T-cell (primary cell): ENCODE measurements around the gene SLC10A4. TPM values are rescaled to one million over a fixed set of nuclear protein-coding genes. Genes with fewer than 3 reads are reported as not detected.
"Not testable (repeated sequence)": the region's sequence is repeated elsewhere in the genome, so short reads cannot be mapped to it uniquely, and the experiment has no call there.

Source experiments
- ATAC-seq, 4 experiments: fragments of 200-7000 bp in 3 of 4; fragments of 150-1000 bp in 1 of 4; cut with Tn5 transposase; replicated peaks in 1 of 4; 1 replicate in 3 of 4; 2 replicates in 1 of 4; pipeline ENCODE4 v1.10.0; 2021; ENCODE audit warnings: moderate library complexity in 3 of 4, mild to moderate bottlenecking in 2 of 4, moderate number of reproducible peaks in 1 of 4
- CTCF ChIA-PET, 2 donors: fragments of 300-600 bp; sonication (Branson Sonifier 250); formaldehyde crosslinking; loops; one replicate each; lab custom pipeline; 2022; ENCODE audit warnings: antibody characterized with exemption in 2 of 2; lab: Charles Lee
- POLR2A ChIA-PET, 2 donors: fragments of 300-600 bp; sonication (Branson Sonifier 250); formaldehyde crosslinking; loops; one replicate each; lab custom pipeline; 2022; ENCODE audit warnings: antibody characterized with exemption in 2 of 2; lab: Charles Lee
- DNase-seq, 35 experiments: peaks; one replicate each; pipeline versions ENCODE4 v3.0.0 to v3.0.0-alpha.2; 2013 to 2023
- H3K27ac ChIP-seq: one replicate; pipeline ENCODE4 v1.5.1; 2013; ENCODE audit warnings: low read length
- H3K27me3 ChIP-seq, 2 experiments: replicated peaks in 1 of 2; 1 replicate in 1 of 2; 2 replicates in 1 of 2; pipeline versions ENCODE4 v1.6.1 to v1.7.0; 2013; ENCODE audit warnings: low read length in 1 of 2, mixed read lengths in 1 of 2; ENCODE audit not compliant: control insufficient read depth in 2 of 2, insufficient read depth in 2 of 2; ENCODE audit errors: extremely low read depth in 1 of 2
- H3K36me3 ChIP-seq, 2 donors: 1 replicate in 1 of 2; 2 replicates in 1 of 2; pipeline versions ENCODE4 v1.6.1 to v1.7.0; 2013; ENCODE audit warnings: low read length in 1 of 2; ENCODE audit not compliant: control insufficient read depth in 2 of 2, insufficient read depth in 1 of 2; ENCODE audit errors: extremely low read depth in 1 of 2
- H3K4me1 ChIP-seq, 2 experiments: 1 replicate in 1 of 2; 2 replicates in 1 of 2; pipeline versions ENCODE4 v1.6.1 to v1.7.0; 2013; ENCODE audit warnings: low read length in 2 of 2, mixed read lengths in 1 of 2; ENCODE audit not compliant: insufficient read depth in 2 of 2, control insufficient read depth in 1 of 2; ENCODE audit errors: extremely low read depth in 1 of 2
- H3K4me3 ChIP-seq, 2 donors: 1 replicate in 1 of 2; 2 replicates in 1 of 2; pipeline versions ENCODE4 v1.5.1 to v1.7.0; 2013; ENCODE audit warnings: mild to moderate bottlenecking in 2 of 2, low read length in 1 of 2, moderate library complexity in 1 of 2; ENCODE audit not compliant: control insufficient read depth in 1 of 2; ENCODE audit errors: extremely low read depth in 1 of 2
- H3K9me3 ChIP-seq: 2 replicates; pipeline ENCODE4 v1.7.0; 2013
- H3K27ac Mint-ChIP-seq, 2 donors: one replicate each; pipeline ENCODE4 v1.8.0; 2020 to 2021; ENCODE audit warnings: mild to moderate bottlenecking in 2 of 2, mixed read lengths in 2 of 2
- H3K27me3 Mint-ChIP-seq, 2 donors: one replicate each; pipeline ENCODE4 v1.8.0; 2021 to 2022; ENCODE audit warnings: mixed read lengths in 2 of 2
- H3K36me3 Mint-ChIP-seq: one replicate; pipeline ENCODE4 v1.8.0; 2021; ENCODE audit warnings: mixed read lengths
- H3K4me1 Mint-ChIP-seq, 3 donors: one replicate each; pipeline ENCODE4 v1.8.0; 2020 to 2022; ENCODE audit warnings: mixed read lengths in 3 of 3, mild to moderate bottlenecking in 1 of 3
- H3K4me3 Mint-ChIP-seq, 3 donors: one replicate each; pipeline ENCODE4 v1.8.0; 2020 to 2022; ENCODE audit warnings: mild to moderate bottlenecking in 3 of 3, mixed read lengths in 3 of 3, moderate library complexity in 3 of 3
- H3K9me3 Mint-ChIP-seq, 3 donors: one replicate each; pipeline ENCODE4 v1.8.0; 2020 to 2022; ENCODE audit warnings: mixed read lengths in 3 of 3
- WGBS: methylation state at CpG from one replicate; pipeline ENCODE4 v1.1.5; 2013; ENCODE audit warnings: missing lambda C conversion rate; ENCODE audit not compliant: insufficient coverage; 5-methylcytosine and 5-hydroxymethylcytosine counted together
- total RNA-seq, 35 experiments: library from RNA in 6 of 35; stranded (reverse) in 6 of 35; fragments of 120-200 nt in 1 of 35; gene quantifications; one replicate each; pipeline versions ENCODE4 v1.2.1 to v1.2.4 and lab custom pipeline; 2013 to 2026

Gene SLC10A4, protein sequence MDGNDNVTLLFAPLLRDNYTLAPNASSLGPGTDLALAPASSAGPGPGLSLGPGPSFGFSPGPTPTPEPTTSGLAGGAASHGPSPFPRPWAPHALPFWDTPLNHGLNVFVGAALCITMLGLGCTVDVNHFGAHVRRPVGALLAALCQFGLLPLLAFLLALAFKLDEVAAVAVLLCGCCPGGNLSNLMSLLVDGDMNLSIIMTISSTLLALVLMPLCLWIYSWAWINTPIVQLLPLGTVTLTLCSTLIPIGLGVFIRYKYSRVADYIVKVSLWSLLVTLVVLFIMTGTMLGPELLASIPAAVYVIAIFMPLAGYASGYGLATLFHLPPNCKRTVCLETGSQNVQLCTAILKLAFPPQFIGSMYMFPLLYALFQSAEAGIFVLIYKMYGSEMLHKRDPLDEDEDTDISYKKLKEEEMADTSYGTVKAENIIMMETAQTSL
- under 1 TPM in 1 of 5 donors, not detected in 4; 0.40 TPM for total RNA-seq
- 0.17 TPM for total RNA-seq (2013)
- 0 to 0.28 (median 0.05) reads per million in 29 experiments for total RNA-seq (lab: John Stamatoyannopoulos, UW)

DNA sequence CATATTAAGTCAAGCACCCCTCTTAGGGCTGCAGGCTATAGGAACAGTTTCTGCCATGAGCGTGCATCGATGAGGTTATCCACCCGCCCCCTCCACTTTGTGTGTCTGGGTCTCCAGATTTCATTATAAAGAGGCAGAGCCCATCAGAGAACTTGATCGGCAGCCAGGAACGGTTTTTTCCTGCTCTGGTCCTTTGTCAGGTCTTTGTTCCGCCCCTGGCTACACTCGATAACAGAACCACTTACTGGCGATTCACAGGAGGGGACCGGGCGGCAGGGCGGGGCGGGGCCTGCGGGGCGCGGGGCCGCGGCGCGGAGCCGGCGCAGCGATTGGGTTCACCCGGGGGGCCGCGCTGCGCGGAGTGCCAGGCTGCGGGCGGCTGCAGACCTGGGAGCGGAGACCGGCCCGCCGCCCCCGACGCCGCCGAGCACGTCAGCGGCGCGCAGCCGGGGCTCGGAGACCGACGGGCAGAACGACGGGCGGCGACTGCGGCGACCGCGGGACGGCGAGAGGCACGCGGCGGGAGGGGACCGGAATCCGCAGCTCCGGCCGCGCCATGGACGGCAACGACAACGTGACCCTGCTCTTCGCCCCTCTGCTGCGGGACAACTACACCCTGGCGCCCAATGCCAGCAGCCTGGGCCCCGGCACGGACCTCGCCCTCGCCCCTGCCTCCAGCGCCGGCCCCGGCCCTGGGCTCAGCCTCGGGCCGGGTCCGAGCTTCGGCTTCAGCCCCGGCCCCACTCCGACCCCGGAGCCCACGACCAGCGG, at the start of gene SLC10A4:
Gene SLC10A4, plus strand, starts transcription at position 338 of the 771 bp plus-strand sequence. Its CDS starts 219 bp downstream, at position 557.
- Histone ChIP-seq H3K9me3 (no peaks in the 10 kb centered on the region), H3K27me3 (peaks cover 26 to 38% of the 10 kb centered on the region in 2 experiments), H3K36me3 (no peaks in the 10 kb centered on the region), H3K4me1 (peaks cover 2 to 14% of the 10 kb centered on the region in 2 experiments), H3K4me3 (peak within 1 kb of the TSS in 1 of 2 donors; percentile 58), H3K27ac (no peak within 1 kb of the TSS)
- peak within 1 kb of the TSS in 1 of 2 donors; percentile 65 for H3K27ac Mint-ChIP-seq
- no peaks in the 10 kb centered on the region for H3K36me3 Mint-ChIP-seq
- H3K27me3 Mint-ChIP-seq: peaks cover 53 to 58% of the 10 kb centered on the region in 2 donors
- CTCF ChIA-PET: no interaction called here
- WGBS: 6% methylated on average over 85 of the region's 85 CpGs
- POLR2A ChIA-PET: no interaction called here
- DNase-seq: peak in 2 of 35 experiments; percentile 1 to 12
- H3K4me1 Mint-ChIP-seq: peaks cover 14 to 19% (median 19%) of the 10 kb centered on the region in 3 donors
- peaks cover 0 to 4% (median 0%) of the 10 kb centered on the region in 3 donors for H3K9me3 Mint-ChIP-seq
- peak; percentile 56 to 60 (median 58) for ATAC-seq
- peak within 1 kb of the TSS; percentile 67 to 72 (median 70) for H3K4me3 Mint-ChIP-seq

DNA sequence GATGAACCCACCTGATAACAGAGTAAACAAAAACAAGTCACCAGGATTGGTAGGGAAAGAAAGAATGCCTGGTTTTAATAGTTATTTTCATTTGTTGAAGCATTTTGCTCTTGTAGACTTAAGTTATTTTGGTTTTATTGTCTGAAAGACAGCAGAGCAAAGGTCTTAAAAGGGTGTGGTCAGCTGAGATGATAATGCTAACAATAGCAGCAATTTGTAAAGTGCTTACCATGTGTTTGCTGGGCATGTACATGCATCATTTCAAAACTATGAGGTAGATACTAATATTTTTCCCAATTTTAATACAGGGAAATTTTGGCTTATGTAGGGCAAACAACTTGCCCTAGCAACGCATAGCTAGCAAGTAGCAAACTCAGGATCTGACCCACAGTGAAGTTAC, 46.8 kb upstream of the SLC10A4 start:
- no peak for ATAC-seq
- WGBS: no CpG with 5 or more reads among the region's 1 CpG

DNA sequence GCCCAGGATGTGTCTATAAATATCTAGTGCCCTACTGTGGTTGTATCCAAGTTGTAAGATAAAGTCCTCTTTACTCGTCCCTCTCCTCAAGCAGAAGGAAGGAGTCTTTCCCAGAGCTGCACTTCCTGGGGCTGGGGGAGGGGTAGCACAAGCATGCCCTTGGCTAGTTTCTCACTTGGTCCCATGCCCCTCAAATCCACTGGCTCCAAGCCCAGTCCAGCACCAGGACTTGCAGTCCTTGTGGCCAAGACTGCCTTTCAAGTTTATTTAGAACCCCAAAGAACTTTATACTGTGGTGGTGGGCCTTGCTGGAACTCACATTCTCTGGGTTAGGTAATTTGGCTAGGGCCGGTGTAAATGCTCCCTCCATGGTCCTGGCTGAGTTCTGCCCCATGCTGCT, 43.2 kb upstream of the SLC10A4 start:
- no peaks in the 10 kb centered on the region for H3K9me3 Mint-ChIP-seq
- Histone ChIP-seq H3K4me1 (no peaks in the 10 kb centered on the region), H3K36me3 (no peaks in the 10 kb centered on the region), H3K27me3 (no peaks in the 10 kb centered on the region), H3K4me3 (no peak overlapping the region), H3K27ac (no peak overlapping the region), H3K9me3 (no peaks in the 10 kb centered on the region)
- ChIA-PET POLR2A (no interaction called here), CTCF (no interaction called here)
- DNase-seq: no peak
- no peaks in the 10 kb centered on the region for H3K36me3 Mint-ChIP-seq
- no peak for ATAC-seq
- peaks cover 3 to 4% of the 10 kb centered on the region in 2 donors for H3K27me3 Mint-ChIP-seq
- no peak overlapping the region for H3K27ac Mint-ChIP-seq
- WGBS: no CpG with 5 or more reads among the region's 2 CpGs
- no peak overlapping the region for H3K4me3 Mint-ChIP-seq
- no peaks in the 10 kb centered on the region for H3K4me1 Mint-ChIP-seq

More for the DNA sequence above, 46.8 kb upstream of the SLC10A4 start:
- H3K27me3 Mint-ChIP-seq: peaks cover 0 to 4% of the 10 kb centered on the region in 2 donors
- peaks cover 3 to 4% of the 10 kb centered on the region in 2 experiments for H3K4me1 ChIP-seq
- H3K9me3 Mint-ChIP-seq: no peaks in the 10 kb centered on the region
- H3K27ac Mint-ChIP-seq: no peak overlapping the region
- no peak overlapping the region for H3K4me3 ChIP-seq
- ChIA-PET CTCF (no interaction called here), POLR2A (interaction anchor here in 1 of 2 donors (0.6 kb wide), 1 partner anchor 28 kb away, joined by 4 read pairs; no protein-coding TSS in a partner anchor)
- no peak overlapping the region for H3K27ac ChIP-seq
- no peaks in the 10 kb centered on the region for H3K27me3 ChIP-seq
- no peak for DNase-seq
- no peak overlapping the region for H3K4me3 Mint-ChIP-seq
- H3K36me3 Mint-ChIP-seq: no peaks in the 10 kb centered on the region
- H3K36me3 ChIP-seq: no peaks in the 10 kb centered on the region
- H3K9me3 ChIP-seq: no peaks in the 10 kb centered on the region
- H3K4me1 Mint-ChIP-seq: peaks cover 8 to 9% (median 9%) of the 10 kb centered on the region in 3 donors

DNA sequence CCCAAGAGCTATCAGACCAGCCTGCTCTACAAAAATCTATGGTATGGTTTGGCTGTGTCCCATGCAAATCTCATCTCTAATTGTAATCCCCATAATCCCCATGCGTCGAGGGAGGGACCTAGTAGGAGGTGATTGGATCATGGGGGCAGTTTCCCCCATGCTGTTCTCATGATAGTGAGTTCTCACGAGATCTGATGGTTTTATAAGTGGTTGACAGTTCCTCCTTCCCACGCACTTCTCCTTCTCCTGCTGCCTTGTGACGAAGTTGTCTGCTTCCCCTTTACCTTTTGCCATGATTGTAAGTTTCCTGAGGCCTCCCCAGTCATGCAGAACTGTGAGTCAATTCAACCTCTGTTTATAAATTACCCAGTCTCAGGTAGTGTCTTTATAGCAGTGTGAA, 42.2 kb upstream of the SLC10A4 start:
- H3K27me3 ChIP-seq, H3K36me3 ChIP-seq, DNase-seq, H3K27ac Mint-ChIP-seq, H3K4me1 ChIP-seq, H3K9me3 Mint-ChIP-seq, H3K4me3 Mint-ChIP-seq, H3K4me3 ChIP-seq, ATAC-seq, H3K4me1 Mint-ChIP-seq, H3K36me3 Mint-ChIP-seq, H3K27ac ChIP-seq, POLR2A ChIA-PET, H3K9me3 ChIP-seq, H3K27me3 Mint-ChIP-seq: not testable (repeated sequence)
- 59% methylated on average over 2 of the region's 5 CpGs for WGBS
- CTCF ChIA-PET: interaction anchor here in 1 of 2 donors (0.9 kb wide), 1 partner anchor 13 kb away, joined by 3 read pairs; no protein-coding TSS in a partner anchor

DNA sequence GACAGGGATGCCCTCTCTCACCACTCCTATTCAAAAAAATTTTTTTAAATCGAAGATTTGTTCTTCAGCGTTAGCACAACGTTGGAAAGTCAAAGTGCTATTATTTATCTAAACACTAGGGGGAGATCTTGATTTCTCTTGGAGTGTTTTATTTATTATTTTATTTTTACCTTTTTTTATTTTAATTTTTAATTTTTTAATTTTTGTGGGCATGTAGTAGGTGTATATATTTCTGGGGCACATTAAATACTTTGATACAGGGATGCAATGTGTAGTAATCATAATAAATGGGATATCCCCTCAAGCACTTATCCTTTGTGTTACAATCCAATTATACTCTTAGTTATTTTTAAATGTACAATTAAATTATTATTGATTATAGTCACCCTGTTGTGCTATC, 37.4 kb upstream of the SLC10A4 start:
- no peaks in the 10 kb centered on the region for H3K9me3 ChIP-seq
- no CpG with 5 or more reads among the region's 3 CpGs for WGBS
- DNase-seq: peak in 1 of 35 experiments; percentile 28
- no peaks in the 10 kb centered on the region for H3K27me3 ChIP-seq
- H3K4me1 Mint-ChIP-seq: no peaks in the 10 kb centered on the region
- no peaks in the 10 kb centered on the region for H3K4me1 ChIP-seq
- H3K36me3 ChIP-seq: no peaks in the 10 kb centered on the region
- no peak overlapping the region for H3K27ac ChIP-seq
- no peak for ATAC-seq
- ChIA-PET CTCF (interaction anchor here (0.6 to 1.4 kb wide), 5 partner anchors 10 to 227 kb away, joined by 3 to 4 read pairs (median 3); no protein-coding TSS in a partner anchor), POLR2A (no interaction called here)
- H3K4me3 ChIP-seq: no peak overlapping the region
- no peaks in the 10 kb centered on the region for H3K9me3 Mint-ChIP-seq
- no peaks in the 10 kb centered on the region for H3K36me3 Mint-ChIP-seq
- no peak overlapping the region for H3K27ac Mint-ChIP-seq
- H3K27me3 Mint-ChIP-seq: peaks cover 4 to 7% of the 10 kb centered on the region in 2 donors
- no peak overlapping the region for H3K4me3 Mint-ChIP-seq

DNA sequence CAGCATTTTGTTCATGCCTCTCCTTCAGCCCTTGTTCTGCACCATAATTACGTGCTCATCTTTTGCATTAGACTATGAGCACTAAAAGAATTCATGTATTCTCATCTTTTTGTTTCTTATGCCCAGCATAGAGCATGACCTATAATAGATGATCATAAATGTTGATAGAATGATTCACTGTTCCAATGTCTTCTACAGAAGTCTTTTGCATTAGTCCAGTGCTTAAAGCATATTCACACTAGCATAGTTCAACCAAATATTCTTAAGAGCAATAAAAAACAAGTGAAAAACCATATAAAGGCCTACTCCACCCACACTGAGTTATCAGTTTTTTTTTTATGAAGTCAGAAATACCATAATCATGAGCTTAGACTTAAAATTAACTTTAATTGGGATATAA, 36.5 kb upstream of the SLC10A4 start:
- POLR2A ChIA-PET: no interaction called here
- Mint-ChIP-seq H3K27me3 (peaks cover 0 to 7% of the 10 kb centered on the region in 2 donors), H3K4me3 (no peak overlapping the region), H3K36me3 (no peaks in the 10 kb centered on the region), H3K9me3 (no peaks in the 10 kb centered on the region), H3K4me1 (no peaks in the 10 kb centered on the region), H3K27ac (no peak overlapping the region)
- no CpG with 5 or more reads among the region's 1 CpG for WGBS
- Histone ChIP-seq H3K4me3 (no peak overlapping the region), H3K27ac (no peak overlapping the region), H3K4me1 (no peaks in the 10 kb centered on the region), H3K36me3 (no peaks in the 10 kb centered on the region), H3K9me3 (no peaks in the 10 kb centered on the region), H3K27me3 (no peaks in the 10 kb centered on the region)
- DNase-seq (no peak), ATAC-seq (no peak)
- CTCF ChIA-PET: interaction anchor here (0.6 to 1.4 kb wide), 7 partner anchors 9 to 226 kb away, joined by 3 to 4 read pairs (median 4); no protein-coding TSS in a partner anchor
